Measurements from ENCODE around the gene ITPRID1. TPM values are rescaled to one million over a fixed set of nuclear protein-coding genes. Genes with fewer than 3 reads are reported as not detected.

ITPRID1 gene
- total and polyA plus RNA-seq, 9 of the 15 experiments (the other 6 are each of a cell fraction or from before 2014, with no cell fraction given) = not detected

DNA sequence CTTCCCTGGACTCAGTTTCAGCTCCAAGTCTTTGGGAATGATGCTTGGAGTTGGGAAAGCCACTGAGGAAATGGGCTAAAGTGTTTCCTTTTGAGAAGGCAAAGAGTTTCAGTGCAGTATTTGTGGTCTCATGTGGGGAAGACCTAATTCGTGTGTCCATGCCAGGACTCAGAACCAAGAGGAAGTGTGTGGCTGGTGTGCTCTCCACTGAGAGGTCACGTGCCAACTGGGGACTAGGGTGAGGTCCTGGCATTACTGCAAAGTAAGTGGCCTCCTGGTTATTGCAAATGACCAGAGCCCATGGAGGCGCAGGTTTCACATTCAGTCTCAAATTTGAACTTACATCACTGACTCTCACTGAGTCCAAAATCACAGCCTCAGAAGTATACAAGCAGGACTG lies 48.6 kb upstream of the ITPRID1 start (continued):
- TF ChIP-seq CREM (IDR thresholded peaks at IDR 0.05; ENCODE audit: low read depth) = no peak
- no peak for TF ChIP-seq ZNF76 (CRISPR knock-in tag; IDR thresholded peaks at IDR 0.05; ENCODE audit: borderline replicate concordance)

DNA sequence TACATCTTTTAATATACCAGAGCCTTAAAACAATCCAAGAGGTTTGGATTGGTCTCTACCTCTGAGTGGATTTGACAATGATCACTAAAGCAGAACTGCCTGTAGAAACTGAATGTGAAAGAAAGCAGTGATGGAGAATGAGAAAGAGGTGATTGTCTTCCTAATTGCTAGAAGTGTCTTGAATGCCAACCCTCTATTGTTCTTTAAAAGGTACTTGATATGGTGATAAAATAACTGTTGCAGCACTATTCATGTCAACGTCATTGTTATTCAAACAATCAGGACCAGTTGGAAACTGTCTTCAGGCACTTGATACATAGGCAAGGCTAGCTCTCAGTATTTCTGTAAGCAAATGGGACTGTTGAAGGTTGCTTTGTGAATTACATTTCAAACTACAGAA lies 47.9 kb upstream of the ITPRID1 start:
- FAIRE-seq (no peak), ATAC-seq (no peak), DNase-seq (ENCODE audit: extremely low read depth in 1 of 4, low spot score in 3 of 4) (no peak)
- no peaks in the 10 kb centered on the region for H3K79me2 ChIP-seq (ENCODE audit: control insufficient read depth, insufficient read depth, low read length)
- H3K27me3 ChIP-seq (ENCODE audit: control insufficient read depth in 2 of 2, insufficient read depth in 2 of 2, low read length in 2 of 2) = no peaks in the 10 kb centered on the region
- H3K4me3 ChIP-seq = no peak overlapping the region
- intact Hi-C loops (cut with micrococcal nuclease) = no loop called here
- no peak overlapping the region for H3K9ac ChIP-seq (ENCODE audit: insufficient read depth in 1 of 2, low read depth in 2 of 2, low read length in 2 of 2)
- H3K27ac ChIP-seq (ENCODE audit: extremely low read depth, low read depth, low read length) = no peak overlapping the region
- no TSS peak for BruUV-seq (replicated peaks)
- no peak overlapping the region for H2AFZ ChIP-seq (ENCODE audit: low read depth, low read length)
- ChIA-PET POLR2A (no interaction called here), CTCF (ENCODE audit: low intra/inter-chr PET ratio) (no interaction called here)
- H3K9me3 ChIP-seq (replicated peaks; ENCODE audit: control insufficient read depth, insufficient read depth, low read depth, low read length) = no peaks in the 10 kb centered on the region
- in situ Hi-C loops (cut with MboI) = no loop called here
- no peaks in the 10 kb centered on the region for H3K36me3 ChIP-seq (ENCODE audit: control insufficient read depth, insufficient read depth, low read length)
- H4K20me1 ChIP-seq (replicated peaks; ENCODE audit: control insufficient read depth, insufficient read depth, low read length) = no peaks in the 10 kb centered on the region
- no peaks in the 10 kb centered on the region; a peak in 1 of 5 replicates for H3K4me1 ChIP-seq (replicated peaks in 1 of 2; ENCODE audit: control insufficient read depth in 2 of 2, insufficient read depth in 2 of 2, low read length in 2 of 2)
- 7% methylated on average over 1 of the region's 1 CpG for WGBS (ENCODE audit: insufficient coverage, low coverage, missing lambda C conversion rate)
- H3K4me2 ChIP-seq (ENCODE audit: insufficient read depth, low read length) = no peak overlapping the region
- no peaks in the 10 kb centered on the region for H3K9me1 ChIP-seq (ENCODE audit: control insufficient read depth, insufficient read depth, low read length)
- no peak for TF ChIP-seq MXI1 (IDR thresholded peaks at IDR 0.05; ENCODE audit: low read depth, low read length)
- no peak for TF ChIP-seq BRCA1 (IDR thresholded peaks at IDR 0.05)
- TF ChIP-seq BRCA1 (CRISPR knock-in tag; IDR thresholded peaks at IDR 0.05) = no peak
- TF ChIP-seq CHD2 (IDR thresholded peaks at IDR 0.05; ENCODE audit: low read depth, low read length) = no peak
- no peak for TF ChIP-seq YBX1 (IDR thresholded peaks at IDR 0.05)
- no peak for TF ChIP-seq ZNF384 (IDR thresholded peaks at IDR 0.05; ENCODE audit: low read depth, low read length)
- TF ChIP-seq SOX6 (IDR thresholded peaks at IDR 0.05) = no peak
- no peak for TF ChIP-seq NBN (IDR thresholded peaks at IDR 0.05; ENCODE audit: low read depth)
- TF ChIP-seq, protein P1, sequence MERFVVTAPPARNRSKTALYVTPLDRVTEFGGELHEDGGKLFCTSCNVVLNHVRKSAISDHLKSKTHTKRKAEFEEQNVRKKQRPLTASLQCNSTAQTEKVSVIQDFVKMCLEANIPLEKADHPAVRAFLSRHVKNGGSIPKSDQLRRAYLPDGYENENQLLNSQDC (CRISPR knock-in tag; IDR thresholded peaks at IDR 0.05) = no peak
- no peak for TF ChIP-seq ZFPM2 (CRISPR knock-in tag; IDR thresholded peaks at IDR 0.05)
- no peak for TF ChIP-seq ZNF778 (CRISPR knock-in tag; IDR thresholded peaks at IDR 0.05)
- TF ChIP-seq ZNF263 (CRISPR knock-in tag; IDR thresholded peaks at IDR 0.05; ENCODE audit: borderline replicate concordance) = no peak
- TF ChIP-seq, protein P2, sequence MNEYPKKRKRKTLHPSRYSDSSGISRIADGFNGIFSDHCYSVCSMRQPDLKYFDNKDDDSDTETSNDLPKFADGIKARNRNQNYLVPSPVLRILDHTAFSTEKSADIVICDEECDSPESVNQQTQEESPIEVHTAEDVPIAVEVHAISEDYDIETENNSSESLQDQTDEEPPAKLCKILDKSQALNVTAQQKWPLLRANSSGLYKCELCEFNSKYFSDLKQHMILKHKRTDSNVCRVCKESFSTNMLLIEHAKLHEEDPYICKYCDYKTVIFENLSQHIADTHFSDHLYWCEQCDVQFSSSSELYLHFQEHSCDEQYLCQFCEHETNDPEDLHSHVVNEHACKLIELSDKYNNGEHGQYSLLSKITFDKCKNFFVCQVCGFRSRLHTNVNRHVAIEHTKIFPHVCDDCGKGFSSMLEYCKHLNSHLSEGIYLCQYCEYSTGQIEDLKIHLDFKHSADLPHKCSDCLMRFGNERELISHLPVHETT (CRISPR knock-in tag; conservative IDR thresholded peaks at IDR 0.05 in 1 of 2, IDR thresholded peaks at IDR 0.05 in 1 of 2) = no peak
- no peak for TF ChIP-seq POLR3G (IDR thresholded peaks at IDR 0.05; ENCODE audit: extremely low read depth, insufficient read length, insufficient replicate concordance)
- TF ChIP-seq GABPB1 (CRISPR knock-in tag; IDR thresholded peaks at IDR 0.05) = no peak
- TF ChIP-seq BRD9 (IDR thresholded peaks at IDR 0.05; ENCODE audit: low read depth, partially characterized antibody) = no peak
- TF ChIP-seq ARID1B (IDR thresholded peaks at IDR 0.05) = no peak
